ENCODE measurements around the gene CPEB3. TPM values are rescaled to one million over a fixed set of nuclear protein-coding genes. Genes with fewer than 3 reads are reported as not detected.
A peak's percentile ranks its signal among the peaks of the same experiment; 100 is the strongest.
"Not testable (repeated sequence)": the region's sequence is repeated elsewhere in the genome, so short reads cannot be mapped to it uniquely, and the experiment has no call there.

Gene CPEB3
- total RNA-seq (4.4 TPM), polyA plus RNA-seq (1 to 10 TPM in 1 of 4 donors, under 1 TPM in 3; 0.47 to 2.2 (median 0.93) TPM)

DNA sequence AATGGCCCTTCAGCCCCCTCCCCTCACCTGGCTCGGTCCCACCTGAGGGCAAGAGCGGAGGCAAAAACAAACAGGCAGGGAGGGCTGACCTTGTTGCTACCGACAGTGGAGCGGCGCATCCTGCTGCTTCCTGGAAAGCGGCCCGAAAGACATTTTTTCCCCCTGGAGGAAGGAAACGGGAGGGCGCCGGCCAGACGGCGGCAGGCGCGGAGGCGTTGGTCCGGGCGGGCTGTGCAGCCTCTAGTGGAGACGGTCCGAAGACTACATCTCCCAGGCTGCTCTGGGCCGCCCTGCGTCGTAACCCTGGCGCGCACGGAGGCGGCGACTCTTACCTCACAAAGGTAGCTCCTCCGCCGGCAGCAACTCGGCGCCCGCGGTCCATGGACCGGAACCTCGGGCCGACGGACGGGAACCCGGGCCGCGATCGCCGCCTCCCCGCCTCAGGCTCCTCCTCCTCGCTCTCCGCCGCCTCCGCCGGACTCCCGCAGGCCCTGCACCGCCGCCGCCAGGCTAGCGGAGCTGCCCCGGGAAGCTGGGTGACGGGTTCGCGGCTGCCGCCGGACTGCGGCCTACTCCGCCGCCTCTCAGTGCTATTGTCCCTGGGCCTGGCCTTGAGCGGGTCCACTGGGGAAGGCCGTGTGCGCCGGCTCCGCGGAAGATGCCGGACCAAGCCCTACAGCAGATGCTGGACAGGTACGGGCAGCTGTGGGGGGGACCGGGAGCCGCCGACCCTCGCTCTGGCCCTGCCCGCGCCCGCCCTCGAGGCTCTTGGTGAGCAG, at the start of gene CPEB3, which contains the start of gene MARCHF5:
CPEB3 (minus strand) TSS at position 242 of the 779 bp plus-strand sequence. CDS start 50,728 bp downstream, outside the sequence.
MARCHF5 (plus strand) TSS at position 331 of the 779 bp plus-strand sequence; CDS start at position 659, 328 bp downstream.
- Mint-ChIP-seq H3K9me3 (no peaks in the 10 kb centered on the region), H3K4me3 (peak within 1 kb of the TSS; percentile 96 to 98 (median 97)), H3K36me3 (peaks cover 8% of the 10 kb centered on the region), H3K27ac (peak within 1 kb of the TSS; percentile 82 to 88 (median 83)), H3K4me1 (peaks cover 8 to 43% (median 30%) of the 10 kb centered on the region in 4 donors), H3K27me3 (no peaks in the 10 kb centered on the region)
- H3K27ac ChIP-seq (ENCODE audit: insufficient read depth, low read length, poor library complexity, severe bottlenecking), result peak within 1 kb of the TSS; percentile 80
- DNase-seq (peak; percentile 89 to 97 (median 90)), ATAC-seq (ENCODE audit: low read depth in 2 of 2) (peak; percentile 99)
- H3K9me3 ChIP-seq (ENCODE audit: control insufficient read depth in 2 of 2, low read length in 2 of 2), result no peaks in the 10 kb centered on the region
- peaks cover 27% of the 10 kb centered on the region for H3K4me1 ChIP-seq (ENCODE audit: control insufficient read depth, insufficient read depth, low read length, poor library complexity, severe bottlenecking)
- peak within 1 kb of the TSS; percentile 90 for H3K4me3 ChIP-seq (ENCODE audit: low read depth, low read length)
- no peaks in the 10 kb centered on the region for H3K36me3 ChIP-seq (ENCODE audit: control insufficient read depth, insufficient read depth, low read length)
- no peaks in the 10 kb centered on the region for H3K27me3 ChIP-seq (ENCODE audit: control insufficient read depth, insufficient read depth, low read length)

DNA sequence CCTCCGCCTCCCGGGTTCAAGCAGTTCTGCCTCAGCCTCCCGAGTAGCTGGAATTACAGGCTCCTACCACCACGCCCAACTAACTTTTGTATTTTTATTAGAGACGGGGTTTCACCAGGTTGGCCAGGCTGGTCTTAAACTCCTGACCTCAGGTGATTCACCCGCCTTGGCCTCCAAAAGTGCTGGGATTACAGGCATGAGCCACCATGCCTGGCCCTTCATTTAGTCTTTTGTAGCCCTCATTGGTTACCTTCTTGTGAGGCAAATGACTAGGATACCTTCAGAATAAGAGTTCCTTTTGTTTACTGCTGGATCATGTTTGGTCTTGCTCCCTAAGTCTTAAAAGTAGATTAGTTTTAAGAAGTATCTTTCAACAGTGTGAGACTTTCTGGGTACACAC, 39.0 kb upstream of the CPEB3 start:
- H3K9me3 ChIP-seq (ENCODE audit: control insufficient read depth in 2 of 2, low read length in 2 of 2), result not testable (repeated sequence)

DNA sequence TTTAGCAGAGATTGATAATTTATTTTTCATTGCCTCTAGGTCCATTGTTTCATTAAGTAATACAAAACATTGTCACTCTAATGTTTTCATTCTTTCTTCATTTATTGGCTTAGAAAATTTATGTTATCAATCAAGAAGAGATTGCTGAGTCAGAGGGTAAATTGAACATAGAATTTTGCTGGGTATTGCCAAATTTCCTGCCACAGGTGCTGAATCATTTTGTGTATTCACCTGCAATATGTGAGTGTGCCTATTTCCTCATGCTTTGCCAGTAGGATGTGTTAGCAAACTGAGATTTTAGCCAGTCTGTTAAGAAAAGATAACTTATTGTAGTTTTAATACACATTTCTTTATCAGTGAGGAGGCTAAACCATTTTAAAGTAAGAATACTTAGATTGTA, 38.1 kb upstream of the CPEB3 start:
- Mint-ChIP-seq H3K27ac (peak overlapping the region in 1 of 3 donors; percentile 49), H3K9me3 (no peaks in the 10 kb centered on the region), H3K36me3 (peaks cover 9% of the 10 kb centered on the region), H3K4me3 (no peak overlapping the region), H3K4me1 (peaks cover 35 to 44% (median 37%) of the 10 kb centered on the region in 4 donors), H3K27me3 (no peaks in the 10 kb centered on the region)
- no peaks in the 10 kb centered on the region for H3K36me3 ChIP-seq (ENCODE audit: control insufficient read depth, insufficient read depth, low read length)
- H3K27me3 ChIP-seq (ENCODE audit: control insufficient read depth, insufficient read depth, low read length), result no peaks in the 10 kb centered on the region
- ATAC-seq (ENCODE audit: low read depth in 2 of 2) (no peak), DNase-seq (no peak)
- H3K27ac ChIP-seq (ENCODE audit: insufficient read depth, low read length, poor library complexity, severe bottlenecking), result no peak overlapping the region
- no peaks in the 10 kb centered on the region for H3K9me3 ChIP-seq (ENCODE audit: control insufficient read depth in 2 of 2, low read length in 2 of 2)
- H3K4me3 ChIP-seq (ENCODE audit: low read depth, low read length), result no peak overlapping the region
- H3K4me1 ChIP-seq (ENCODE audit: control insufficient read depth, insufficient read depth, low read length, poor library complexity, severe bottlenecking), result no peaks in the 10 kb centered on the region

More for the DNA sequence above, 39.0 kb upstream of the CPEB3 start:
- not testable (repeated sequence) for ATAC-seq (ENCODE audit: low read depth in 2 of 2); DNase-seq; H3K27ac ChIP-seq (ENCODE audit: insufficient read depth, low read length, poor library complexity, severe bottlenecking); H3K4me1 ChIP-seq (ENCODE audit: control insufficient read depth, insufficient read depth, low read length, poor library complexity, severe bottlenecking); H3K27me3 ChIP-seq (ENCODE audit: control insufficient read depth, insufficient read depth, low read length); H3K36me3 Mint-ChIP-seq; H3K27me3 Mint-ChIP-seq; H3K4me3 ChIP-seq (ENCODE audit: low read depth, low read length); H3K9me3 Mint-ChIP-seq; H3K36me3 ChIP-seq (ENCODE audit: control insufficient read depth, insufficient read depth, low read length); H3K4me3 Mint-ChIP-seq
- Mint-ChIP-seq H3K4me1 (peaks cover 30 to 43% (median 35%) of the 10 kb centered on the region in 4 donors), H3K27ac (peak overlapping the region in 1 of 3 donors; percentile 1)

DNA sequence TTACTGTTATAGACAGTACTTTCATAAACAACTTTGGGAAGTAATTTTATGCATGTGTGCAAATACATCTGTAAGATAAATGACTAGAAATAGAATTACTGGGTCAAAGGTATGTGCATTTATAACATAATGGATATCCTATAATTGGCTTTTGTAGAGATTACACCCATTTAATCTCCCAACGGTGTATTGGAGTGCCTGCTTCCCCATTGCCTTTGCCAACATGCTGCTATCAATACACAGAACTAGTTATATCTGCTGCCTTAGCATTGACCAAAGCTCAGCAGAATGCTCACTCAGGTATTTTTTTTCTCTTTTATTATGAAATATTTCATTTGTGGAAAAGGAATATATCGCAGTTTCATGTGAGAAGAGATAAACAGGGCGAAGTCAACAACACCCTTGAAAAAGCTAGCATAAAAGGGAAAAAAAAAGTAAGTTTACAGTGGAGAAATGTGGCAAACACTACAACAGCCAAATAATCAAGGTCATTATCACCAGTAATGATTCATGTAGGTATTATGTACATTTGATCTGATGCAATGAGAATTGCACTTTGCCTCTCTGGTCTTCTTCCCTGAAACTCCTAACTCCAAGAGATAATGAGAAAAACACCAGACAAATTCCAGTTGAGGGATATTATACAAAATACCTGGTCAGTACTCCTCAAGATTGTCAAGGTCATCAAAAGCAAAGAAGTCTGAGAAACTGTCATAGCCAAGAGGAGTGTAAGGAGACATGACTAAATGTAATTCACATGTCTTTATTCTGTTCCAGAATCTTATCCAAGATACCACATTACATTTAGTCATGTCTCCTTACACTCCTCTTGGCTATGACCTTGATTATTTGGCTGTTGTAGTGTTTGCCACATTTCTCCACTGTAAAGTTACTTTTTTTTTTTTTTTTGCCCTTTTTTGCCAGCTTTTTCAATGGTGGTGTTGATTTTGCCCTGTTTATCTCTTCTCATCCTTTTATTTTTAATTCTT, 36.9 kb upstream of the CPEB3 start:
- no peak for DNase-seq
- Mint-ChIP-seq H3K36me3 (peaks cover 18% of the 10 kb centered on the region), H3K27me3 (no peaks in the 10 kb centered on the region), H3K4me3 (no peak overlapping the region), H3K27ac (no peak overlapping the region), H3K9me3 (peaks cover 0 to 3% (median 0%) of the 10 kb centered on the region in 7 donors), H3K4me1 (peaks cover 38 to 50% (median 46%) of the 10 kb centered on the region in 4 donors)
- H3K9me3 ChIP-seq (ENCODE audit: control insufficient read depth in 2 of 2, low read length in 2 of 2), result no peaks in the 10 kb centered on the region
- no peak overlapping the region for H3K4me3 ChIP-seq (ENCODE audit: low read depth, low read length)
- no peaks in the 10 kb centered on the region for H3K4me1 ChIP-seq (ENCODE audit: control insufficient read depth, insufficient read depth, low read length, poor library complexity, severe bottlenecking)
- ATAC-seq (ENCODE audit: low read depth in 2 of 2), result no peak
- no peaks in the 10 kb centered on the region for H3K36me3 ChIP-seq (ENCODE audit: control insufficient read depth, insufficient read depth, low read length)
- H3K27ac ChIP-seq (ENCODE audit: insufficient read depth, low read length, poor library complexity, severe bottlenecking), result no peak overlapping the region
- H3K27me3 ChIP-seq (ENCODE audit: control insufficient read depth, insufficient read depth, low read length), result no peaks in the 10 kb centered on the region

DNA sequence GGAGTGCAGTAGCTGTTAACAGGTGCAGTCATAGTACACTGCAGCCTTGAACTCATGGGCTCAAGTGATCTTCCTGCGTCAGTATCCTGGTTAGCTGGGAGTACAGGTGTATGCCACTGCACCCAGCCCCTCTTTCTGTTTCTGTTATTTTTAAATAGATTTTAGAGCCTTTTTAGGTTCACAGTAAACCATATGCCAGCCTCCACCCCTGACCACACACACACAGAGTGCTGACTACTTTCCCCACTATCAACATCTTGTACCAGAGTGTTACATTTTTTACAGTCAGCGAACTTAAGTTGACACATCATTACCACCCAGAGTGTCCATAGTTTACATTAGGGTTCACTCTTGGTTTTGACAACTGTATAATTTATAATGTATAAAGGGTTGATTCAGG, 32.2 kb upstream of the CPEB3 start:
- Histone ChIP-seq H3K27me3 (ENCODE audit: control insufficient read depth, insufficient read depth, low read length) (no peaks in the 10 kb centered on the region), H3K36me3 (ENCODE audit: control insufficient read depth, insufficient read depth, low read length) (peaks cover 4% of the 10 kb centered on the region), H3K9me3 (ENCODE audit: control insufficient read depth in 2 of 2, low read length in 2 of 2) (no peaks in the 10 kb centered on the region), H3K4me1 (ENCODE audit: control insufficient read depth, insufficient read depth, low read length, poor library complexity, severe bottlenecking) (no peaks in the 10 kb centered on the region), H3K4me3 (ENCODE audit: low read depth, low read length) (no peak overlapping the region), H3K27ac (ENCODE audit: insufficient read depth, low read length, poor library complexity, severe bottlenecking) (no peak overlapping the region)
- no peak overlapping the region for H3K4me3 Mint-ChIP-seq
- H3K4me1 Mint-ChIP-seq, result peaks cover 32 to 37% (median 35%) of the 10 kb centered on the region in 4 donors
- no peak overlapping the region for H3K27ac Mint-ChIP-seq
- peaks cover 0 to 6% (median 0%) of the 10 kb centered on the region in 7 donors for H3K9me3 Mint-ChIP-seq
- peaks cover 33% of the 10 kb centered on the region for H3K36me3 Mint-ChIP-seq
- no peak for ATAC-seq (ENCODE audit: low read depth in 2 of 2)
- DNase-seq, result no peak
- H3K27me3 Mint-ChIP-seq, result no peaks in the 10 kb centered on the region

DNA sequence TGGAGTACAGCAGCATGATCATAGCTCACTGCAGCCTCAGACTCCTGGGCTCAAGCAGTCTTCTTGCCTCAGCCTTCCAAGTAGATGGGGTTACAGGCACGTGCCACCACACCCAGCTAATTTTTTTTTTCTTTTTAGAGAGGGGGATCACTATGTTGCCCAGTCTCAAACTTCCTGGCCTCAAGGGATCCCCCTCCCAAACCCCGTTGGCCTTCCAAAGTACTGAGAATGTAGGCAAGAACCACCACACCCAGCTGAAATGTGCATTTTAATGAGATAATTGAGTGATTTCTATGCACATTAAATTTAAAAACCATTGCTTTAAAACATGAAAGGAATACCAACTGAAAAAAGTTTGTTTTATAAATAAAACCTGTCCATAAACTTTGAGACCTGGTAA, 25.7 kb upstream of the CPEB3 start:
- H3K27ac Mint-ChIP-seq, result peak overlapping the region in 1 of 3 donors; percentile 71
- ATAC-seq (ENCODE audit: low read depth in 2 of 2), result no peak

DNA sequence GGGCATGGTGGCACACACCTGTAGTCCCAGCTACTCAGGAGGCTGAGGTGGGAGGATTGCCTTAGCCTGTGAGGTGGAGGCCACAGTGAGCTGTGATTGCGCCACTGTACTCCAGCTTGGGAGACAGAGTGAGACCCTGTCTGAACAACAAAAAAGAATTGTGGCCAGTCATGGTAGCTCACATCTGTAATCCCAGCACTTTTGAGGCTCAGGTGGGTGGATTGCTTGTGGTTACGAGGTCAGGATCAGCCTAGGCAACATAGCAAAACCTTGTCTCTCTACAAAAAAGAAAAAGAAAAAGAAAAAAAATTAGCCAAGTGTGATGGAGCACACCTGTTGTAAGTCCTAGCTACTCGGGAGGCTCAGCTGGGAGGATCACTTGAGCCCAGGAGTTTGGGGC, 22.9 kb upstream of the CPEB3 start:
- no peak overlapping the region for H3K4me3 ChIP-seq (ENCODE audit: low read depth, low read length)
- peaks cover 0 to 24% (median 17%) of the 10 kb centered on the region in 4 donors for H3K4me1 Mint-ChIP-seq
- H3K36me3 Mint-ChIP-seq, result peaks cover 28% of the 10 kb centered on the region
- peaks cover 16% of the 10 kb centered on the region for H3K36me3 ChIP-seq (ENCODE audit: control insufficient read depth, insufficient read depth, low read length)
- H3K27ac ChIP-seq (ENCODE audit: insufficient read depth, low read length, poor library complexity, severe bottlenecking), result no peak overlapping the region
- no peak overlapping the region for H3K27ac Mint-ChIP-seq
- peaks cover 3% of the 10 kb centered on the region for H3K4me1 ChIP-seq (ENCODE audit: control insufficient read depth, insufficient read depth, low read length, poor library complexity, severe bottlenecking)
- no peak for ATAC-seq (ENCODE audit: low read depth in 2 of 2)
- no peak overlapping the region for H3K4me3 Mint-ChIP-seq
- H3K9me3 Mint-ChIP-seq, result no peaks in the 10 kb centered on the region
- H3K27me3 Mint-ChIP-seq, result no peaks in the 10 kb centered on the region
- H3K9me3 ChIP-seq (ENCODE audit: control insufficient read depth in 2 of 2, low read length in 2 of 2), result no peaks in the 10 kb centered on the region
- H3K27me3 ChIP-seq (ENCODE audit: control insufficient read depth, insufficient read depth, low read length), result no peaks in the 10 kb centered on the region
- DNase-seq, result no peak

More for the DNA sequence above, 25.7 kb upstream of the CPEB3 start:
- no peak overlapping the region for H3K4me3 ChIP-seq (ENCODE audit: low read depth, low read length)
- no peak for DNase-seq
- Mint-ChIP-seq H3K4me3 (no peak overlapping the region), H3K36me3 (peaks cover 35% of the 10 kb centered on the region), H3K4me1 (peaks cover 4 to 18% (median 12%) of the 10 kb centered on the region in 4 donors), H3K27me3 (no peaks in the 10 kb centered on the region), H3K9me3 (peaks cover 0 to 4% (median 0%) of the 10 kb centered on the region in 7 donors)
- H3K4me1 ChIP-seq (ENCODE audit: control insufficient read depth, insufficient read depth, low read length, poor library complexity, severe bottlenecking), result no peaks in the 10 kb centered on the region
- H3K36me3 ChIP-seq (ENCODE audit: control insufficient read depth, insufficient read depth, low read length), result peaks cover 20% of the 10 kb centered on the region
- H3K9me3 ChIP-seq (ENCODE audit: control insufficient read depth in 2 of 2, low read length in 2 of 2), result no peaks in the 10 kb centered on the region
- no peaks in the 10 kb centered on the region for H3K27me3 ChIP-seq (ENCODE audit: control insufficient read depth, insufficient read depth, low read length)
- no peak overlapping the region for H3K27ac ChIP-seq (ENCODE audit: insufficient read depth, low read length, poor library complexity, severe bottlenecking)
